ENCODE results near the gene KRT6C. TPM values are rescaled to one million over a fixed set of nuclear protein-coding genes. Genes with fewer than 3 reads are reported as not detected.
A peak's percentile ranks its signal among the peaks of the same experiment; 100 is the strongest.

Gene KRT6C
- total and polyA plus RNA-seq, 2 experiments from 2014 or later = 0.07 to 0.18 TPM

DNA sequence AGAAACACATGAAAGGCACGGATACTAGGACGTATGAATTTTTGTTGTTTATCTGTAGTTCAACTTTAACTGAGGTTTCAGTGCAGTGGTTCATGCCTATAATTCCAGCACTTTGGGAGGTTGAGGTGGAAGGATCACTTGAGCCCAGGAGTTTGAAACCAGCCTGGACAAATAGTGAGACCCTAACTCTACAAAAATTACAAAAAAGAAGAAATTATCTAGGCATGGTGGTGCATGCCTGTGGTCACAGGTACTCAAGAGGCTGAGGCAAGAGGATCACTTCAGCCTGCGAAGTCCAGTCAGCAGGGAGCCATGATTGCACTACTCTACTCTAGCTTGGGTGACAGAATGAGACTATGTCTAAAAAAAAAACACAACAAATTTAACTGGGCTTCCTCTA lies 29.6 kb downstream of the KRT6C start:
- 92% methylated on average over 3 of the region's 3 CpGs for WGBS (ENCODE audit: low lambda C conversion rate, missing lambda C conversion rate)
- H3K27ac ChIP-seq = no peak overlapping the region
- H3K4me3 ChIP-seq = no peak overlapping the region
- no peak overlapping the region for H3K4me2 ChIP-seq
- H3K36me3 ChIP-seq (replicated peaks; ENCODE audit: insufficient read depth, low read depth) = no peaks in the 10 kb centered on the region
- H3K79me2 ChIP-seq = no peaks in the 10 kb centered on the region
- no peaks in the 10 kb centered on the region for H3K9me2 ChIP-seq (replicated peaks; ENCODE audit: insufficient read depth)
- H3K4me1 ChIP-seq (ENCODE audit: insufficient read depth) = peaks cover 19% of the 10 kb centered on the region
- H4K20me1 ChIP-seq (ENCODE audit: insufficient read depth, poor library complexity, severe bottlenecking) = no peaks in the 10 kb centered on the region
- no peak overlapping the region for H2AFZ ChIP-seq
- TF ChIP-seq, protein P1, sequence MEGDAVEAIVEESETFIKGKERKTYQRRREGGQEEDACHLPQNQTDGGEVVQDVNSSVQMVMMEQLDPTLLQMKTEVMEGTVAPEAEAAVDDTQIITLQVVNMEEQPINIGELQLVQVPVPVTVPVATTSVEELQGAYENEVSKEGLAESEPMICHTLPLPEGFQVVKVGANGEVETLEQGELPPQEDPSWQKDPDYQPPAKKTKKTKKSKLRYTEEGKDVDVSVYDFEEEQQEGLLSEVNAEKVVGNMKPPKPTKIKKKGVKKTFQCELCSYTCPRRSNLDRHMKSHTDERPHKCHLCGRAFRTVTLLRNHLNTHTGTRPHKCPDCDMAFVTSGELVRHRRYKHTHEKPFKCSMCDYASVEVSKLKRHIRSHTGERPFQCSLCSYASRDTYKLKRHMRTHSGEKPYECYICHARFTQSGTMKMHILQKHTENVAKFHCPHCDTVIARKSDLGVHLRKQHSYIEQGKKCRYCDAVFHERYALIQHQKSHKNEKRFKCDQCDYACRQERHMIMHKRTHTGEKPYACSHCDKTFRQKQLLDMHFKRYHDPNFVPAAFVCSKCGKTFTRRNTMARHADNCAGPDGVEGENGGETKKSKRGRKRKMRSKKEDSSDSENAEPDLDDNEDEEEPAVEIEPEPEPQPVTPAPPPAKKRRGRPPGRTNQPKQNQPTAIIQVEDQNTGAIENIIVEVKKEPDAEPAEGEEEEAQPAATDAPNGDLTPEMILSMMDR (IDR thresholded peaks at IDR 0.05; ENCODE audit: poor library complexity) = no peak
- TF ChIP-seq EZH2 (IDR thresholded peaks at IDR 0.05; ENCODE audit: borderline replicate concordance) (no peak), EZH2phosphoT487 (IDR thresholded peaks at IDR 0.05; ENCODE audit: low read depth, severe bottlenecking, unreplicated experiment) (no peak)
- no peaks in the 10 kb centered on the region for H3K27me3 ChIP-seq
- H3K9me3 ChIP-seq (ENCODE audit: low read depth) = no peaks in the 10 kb centered on the region
- no peak for DNase-seq (ENCODE audit: low spot score)

DNA sequence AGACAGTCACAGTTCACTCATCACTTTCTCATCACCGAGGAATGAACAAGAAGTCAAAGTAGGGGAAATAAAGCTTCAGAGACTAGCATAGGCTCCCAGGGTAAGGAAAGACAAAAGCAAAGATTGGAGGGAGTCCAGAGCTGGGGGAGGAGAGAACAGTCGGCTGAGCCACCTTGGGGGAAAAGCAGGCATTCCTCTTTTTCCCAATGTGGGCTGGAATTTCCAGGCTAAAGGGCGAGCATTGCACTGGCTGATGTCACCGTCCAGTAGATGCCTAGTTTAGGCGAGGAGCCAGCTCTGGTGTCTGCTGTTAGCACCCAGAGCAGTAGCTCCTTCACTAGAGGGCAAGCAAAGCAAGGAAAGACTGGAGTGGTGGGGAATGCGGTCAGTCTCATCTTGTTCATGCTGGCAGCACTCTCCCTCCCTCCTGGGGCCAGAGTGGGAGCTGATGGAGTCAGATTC lies 31.0 kb downstream of the KRT6C start:
- 30% methylated on average over 6 of the region's 6 CpGs for WGBS (ENCODE audit: low lambda C conversion rate, missing lambda C conversion rate)
- Histone ChIP-seq H3K4me3 (no peak overlapping the region), H3K9me2 (replicated peaks; ENCODE audit: insufficient read depth) (no peaks in the 10 kb centered on the region), H3K27ac (peak overlapping the region; percentile 76), H3K4me1 (ENCODE audit: insufficient read depth) (peaks cover 19% of the 10 kb centered on the region), H3K36me3 (replicated peaks; ENCODE audit: insufficient read depth, low read depth) (no peaks in the 10 kb centered on the region), H2AFZ (no peak overlapping the region), H3K79me2 (no peaks in the 10 kb centered on the region), H3K27me3 (no peaks in the 10 kb centered on the region), H4K20me1 (ENCODE audit: insufficient read depth, poor library complexity, severe bottlenecking) (no peaks in the 10 kb centered on the region), H3K9me3 (ENCODE audit: low read depth) (no peaks in the 10 kb centered on the region), H3K4me2 (no peak overlapping the region)
- DNase-seq (ENCODE audit: low spot score) = peak; percentile 73
- no peak for TF ChIP-seq EZH2 (IDR thresholded peaks at IDR 0.05; ENCODE audit: borderline replicate concordance)
- TF ChIP-seq EZH2phosphoT487 (IDR thresholded peaks at IDR 0.05; ENCODE audit: low read depth, severe bottlenecking, unreplicated experiment) = no peak
- TF ChIP-seq, protein P1 (IDR thresholded peaks at IDR 0.05; ENCODE audit: poor library complexity) = peak; percentile 26

DNA sequence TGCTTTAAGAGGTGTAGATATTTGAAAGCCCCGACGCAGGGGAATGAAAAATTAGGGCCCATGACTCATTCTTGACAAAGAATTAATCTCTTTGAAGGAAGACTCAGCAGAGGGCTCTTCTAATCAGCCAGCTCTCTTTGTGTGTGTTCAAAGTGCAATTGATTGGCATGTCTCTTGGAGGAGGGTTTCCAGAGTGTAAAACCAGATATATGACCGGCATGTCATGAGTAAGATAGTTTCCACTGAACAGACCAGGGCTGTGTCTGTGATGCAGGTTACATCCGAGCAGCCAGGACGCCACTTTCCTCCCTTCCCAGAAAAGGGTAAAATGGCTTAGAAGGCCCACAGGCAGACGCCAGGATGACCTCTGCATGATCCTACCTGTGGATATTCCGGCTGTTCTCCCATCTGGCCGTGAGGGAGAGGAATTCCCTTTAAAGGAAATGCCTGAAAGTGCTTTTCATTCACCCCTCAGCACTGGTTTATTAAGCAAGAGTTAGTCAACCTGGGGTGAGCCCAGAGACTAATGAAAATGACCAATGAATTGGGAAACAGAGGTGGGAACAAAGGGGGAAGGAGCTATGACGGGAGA lies 32.2 kb downstream of the KRT6C start:
- Histone ChIP-seq H3K27ac (peak overlapping the region; percentile 76), H3K9me2 (replicated peaks; ENCODE audit: insufficient read depth) (no peaks in the 10 kb centered on the region), H3K79me2 (no peaks in the 10 kb centered on the region), H3K27me3 (no peaks in the 10 kb centered on the region), H3K4me2 (peak overlapping the region; percentile 36), H3K36me3 (replicated peaks; ENCODE audit: insufficient read depth, low read depth) (no peaks in the 10 kb centered on the region), H2AFZ (no peak overlapping the region), H3K4me1 (ENCODE audit: insufficient read depth) (peaks cover 24% of the 10 kb centered on the region), H3K4me3 (no peak overlapping the region), H4K20me1 (ENCODE audit: insufficient read depth, poor library complexity, severe bottlenecking) (no peaks in the 10 kb centered on the region), H3K9me3 (ENCODE audit: low read depth) (no peaks in the 10 kb centered on the region)
- peak; percentile 71 for DNase-seq (ENCODE audit: low spot score)
- TF ChIP-seq EZH2 (IDR thresholded peaks at IDR 0.05; ENCODE audit: borderline replicate concordance) (no peak), EZH2phosphoT487 (IDR thresholded peaks at IDR 0.05; ENCODE audit: low read depth, severe bottlenecking, unreplicated experiment) (no peak)
- TF ChIP-seq, protein P1 (IDR thresholded peaks at IDR 0.05; ENCODE audit: poor library complexity) = no peak
- WGBS (ENCODE audit: low lambda C conversion rate, missing lambda C conversion rate) = 34% methylated on average over 9 of the region's 9 CpGs
